GM21717 (cell line): Measurements from ENCODE around the gene DNAJA4.

ENCODE experiments used
- ATAC-seq: cut with Tn5 transposase; IDR thresholded peaks from one replicate; pipeline ENCODE4 v1.9.1; 2021; ENCODE audit warnings: mild to moderate bottlenecking, moderate library complexity; ENCODE audit not compliant: unreplicated experiment

Gene DNAJA4

GRCh38 chr15:78276064-78276943 is 11.9 kb downstream of the DNAJA4 start:
- no peak for ATAC-seq

- ATAC-seq: no peak
Observed at GRCh38 chr15:78280319-78281072, 16.1 kb downstream of the DNAJA4 start.

GRCh38 chr15:78282324-78282723 is 18.0 kb downstream of the DNAJA4 start:
- no peak for ATAC-seq

- ATAC-seq: no peak
Observed at GRCh38 chr15:78284758-78285157, 20.4 kb downstream of the DNAJA4 start.

GRCh38 chr15:78290222-78290621 is 25.9 kb downstream of the DNAJA4 start:
- no peak for ATAC-seq

GRCh38 chr15:78291052-78291451 is 26.7 kb downstream of the DNAJA4 start:
- no peak for ATAC-seq

GRCh38 chr15:78291698-78292097 is 27.3 kb downstream of the DNAJA4 start:
- ATAC-seq: no peak

- ATAC-seq: no peak
Observed at GRCh38 chr15:78292219-78292618, 27.9 kb downstream of the DNAJA4 start.

- ATAC-seq: peak; percentile 77
Observed at GRCh38 chr15:78299101-78299930, 35.0 kb downstream of the DNAJA4 start, which contains the start of gene SKIC8. TSS of gene SKIC8 (minus strand) at chr15:78299609. CDS start at chr15:78295686, 3,923 bp downstream.

- no peak for ATAC-seq
Observed at GRCh38 chr15:78301326-78301725, 37.0 kb downstream of the DNAJA4 start.

- no peak for ATAC-seq
Observed at GRCh38 chr15:78301828-78302227, 37.5 kb downstream of the DNAJA4 start.

GRCh38 chr15:78302579-78303312 is 38.4 kb downstream of the DNAJA4 start:
- ATAC-seq: no peak

- ATAC-seq: no peak
Observed at GRCh38 chr15:78304216-78305066, 40.1 kb downstream of the DNAJA4 start.

- no peak for ATAC-seq
Observed at GRCh38 chr15:78306176-78306774, 41.9 kb downstream of the DNAJA4 start.

- no peak for ATAC-seq
Observed at GRCh38 chr15:78307976-78308375, 43.6 kb downstream of the DNAJA4 start.

- ATAC-seq: no peak
Observed at GRCh38 chr15:78308422-78309032, 44.2 kb downstream of the DNAJA4 start.

- ATAC-seq: no peak
Observed at GRCh38 chr15:78311292-78311691, 46.9 kb downstream of the DNAJA4 start.

- no peak for ATAC-seq
Observed at GRCh38 chr15:78312536-78312935, 48.2 kb downstream of the DNAJA4 start.

- ATAC-seq: no peak
Observed at GRCh38 chr15:78312957-78313356, 48.6 kb downstream of the DNAJA4 start.
